ENCODE data around the gene VWC2L.

Gene VWC2L

DNA sequence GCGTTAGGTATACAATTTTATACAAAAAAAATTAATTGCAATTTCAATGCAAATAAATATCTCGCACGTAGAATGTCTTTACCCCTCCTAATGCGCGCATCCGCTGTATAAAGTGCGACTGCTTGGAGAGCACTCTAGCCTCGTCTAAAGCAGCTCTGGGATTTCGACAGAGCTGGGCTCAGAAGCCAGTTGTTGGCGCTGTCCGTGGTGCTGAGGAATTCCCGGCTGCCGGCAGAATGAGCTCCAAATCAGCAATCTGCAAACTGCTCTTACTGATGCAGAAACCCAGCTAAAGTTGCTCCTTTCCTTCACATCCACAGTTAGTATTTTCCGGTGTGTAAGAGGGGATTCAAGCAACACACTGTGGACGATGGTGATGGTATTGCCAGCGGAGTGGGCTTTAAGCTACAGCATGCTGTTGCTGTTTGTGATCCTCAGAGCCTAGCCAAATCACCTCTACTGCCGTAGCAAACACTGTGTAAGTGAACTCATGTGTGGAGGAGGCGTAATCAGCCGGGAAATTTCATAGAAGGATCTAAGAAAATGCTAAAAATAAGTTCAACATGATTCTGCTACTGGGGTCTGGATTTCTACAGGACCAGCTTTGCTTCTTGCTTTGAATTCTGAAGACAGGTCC is at the start of gene VWC2L:
TSS of gene VWC2L (plus strand) at position 137 of the 637 bp plus-strand sequence. CDS start 3,140 bp downstream, outside the sequence.
- in situ Hi-C loops (cut with MboI; ENCODE audit: low pct_unique_long_range_greater_than_20kb, low sequenced_read_pairs), result no loop called here
- peak; percentile 50 for DNase-seq

DNA sequence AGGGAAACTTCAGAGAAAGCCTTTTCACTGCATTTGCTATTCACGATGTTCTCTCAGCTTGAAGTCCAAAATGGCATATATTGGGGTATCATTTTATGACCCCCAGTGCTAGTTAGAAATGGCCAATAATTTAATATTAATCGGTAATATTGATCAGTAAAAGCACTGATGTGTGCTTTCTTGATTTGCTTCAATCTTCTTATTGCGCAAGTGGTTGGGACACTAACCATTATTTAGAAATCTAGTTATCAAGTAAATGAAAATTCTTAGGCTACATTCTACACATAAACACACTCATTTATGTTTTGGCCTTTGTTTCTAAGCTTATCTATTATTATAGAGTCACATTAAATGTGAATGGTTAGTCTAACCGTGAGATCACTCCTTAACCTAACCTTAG is 49.7 kb upstream of the VWC2L start:
- no peak for DNase-seq
- in situ Hi-C loops (cut with MboI; ENCODE audit: low pct_unique_long_range_greater_than_20kb, low sequenced_read_pairs), result no loop called here

DNA sequence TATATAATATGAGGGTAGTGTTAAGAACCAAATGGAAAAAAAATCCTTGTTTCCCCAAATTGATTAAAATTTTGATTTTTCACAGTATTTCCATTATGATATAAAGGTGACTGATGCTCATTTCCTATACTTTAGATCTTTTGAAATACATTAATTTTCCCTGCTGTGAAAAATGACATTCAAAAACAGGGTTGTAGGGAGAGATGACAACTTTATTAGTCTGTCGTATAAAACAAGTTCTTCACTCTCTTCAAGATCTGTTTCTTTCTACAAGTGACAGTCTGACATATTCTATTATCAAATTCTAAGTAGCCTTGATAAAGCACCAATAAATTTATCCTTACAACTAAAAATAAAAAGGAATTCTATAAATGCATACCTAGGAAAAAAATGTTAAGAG is 45.3 kb upstream of the VWC2L start:
- no peak for DNase-seq
- in situ Hi-C loops (cut with MboI; ENCODE audit: low pct_unique_long_range_greater_than_20kb, low sequenced_read_pairs), result no loop called here

DNA sequence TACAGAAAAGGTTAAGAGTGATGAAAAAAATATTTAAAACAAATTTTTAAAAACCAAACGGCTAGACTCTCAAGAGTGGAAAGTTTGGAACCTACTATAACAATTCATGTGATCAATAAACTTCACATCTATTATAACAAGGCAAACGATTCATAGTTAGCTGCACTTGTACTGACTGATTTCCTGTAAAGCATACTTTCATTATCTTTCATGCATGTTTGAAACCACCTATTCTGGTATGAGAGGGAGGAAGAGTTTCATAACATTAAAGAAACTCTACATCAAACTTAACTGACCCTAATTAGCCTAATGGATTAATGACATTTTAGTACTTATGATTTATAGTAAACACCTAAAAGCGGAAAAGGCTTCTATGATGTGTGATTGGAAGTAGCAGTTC is 43.7 kb upstream of the VWC2L start:
- in situ Hi-C loops (cut with MboI; ENCODE audit: low pct_unique_long_range_greater_than_20kb, low sequenced_read_pairs), result no loop called here
- no peak for DNase-seq

DNA sequence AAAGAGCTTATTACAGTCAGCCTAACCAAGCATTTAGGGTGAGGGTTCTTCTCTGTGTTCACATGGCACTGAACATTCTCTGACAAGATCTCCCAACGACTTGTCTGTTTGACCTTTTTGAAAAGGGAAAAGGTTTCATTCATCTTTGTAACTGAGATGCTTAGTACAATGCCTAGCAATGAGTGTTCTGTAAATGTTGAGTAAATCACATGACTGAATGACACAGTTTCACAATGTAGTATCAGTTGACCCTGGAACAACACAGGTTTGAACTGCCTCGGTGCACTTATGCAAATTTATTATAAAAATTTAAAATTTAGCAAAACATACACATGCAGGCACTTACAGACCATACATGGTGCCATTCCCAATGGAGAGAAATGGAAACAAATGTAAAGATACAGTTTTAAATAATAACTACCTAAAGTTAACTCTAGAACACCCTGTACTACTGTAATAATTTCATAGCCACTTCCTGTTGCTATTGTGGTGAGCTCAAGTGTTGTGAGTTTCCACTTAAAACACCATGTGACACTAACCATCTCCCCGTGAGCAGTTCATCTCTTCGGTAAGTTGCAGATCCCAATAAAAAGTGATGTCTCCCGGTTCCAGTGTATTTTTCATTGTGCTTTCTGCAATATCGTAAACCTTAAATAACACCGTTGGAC is 34.1 kb upstream of the VWC2L start:
- in situ Hi-C loops (cut with MboI; ENCODE audit: low pct_unique_long_range_greater_than_20kb, low sequenced_read_pairs), result no loop called here
- DNase-seq, result no peak

DNA sequence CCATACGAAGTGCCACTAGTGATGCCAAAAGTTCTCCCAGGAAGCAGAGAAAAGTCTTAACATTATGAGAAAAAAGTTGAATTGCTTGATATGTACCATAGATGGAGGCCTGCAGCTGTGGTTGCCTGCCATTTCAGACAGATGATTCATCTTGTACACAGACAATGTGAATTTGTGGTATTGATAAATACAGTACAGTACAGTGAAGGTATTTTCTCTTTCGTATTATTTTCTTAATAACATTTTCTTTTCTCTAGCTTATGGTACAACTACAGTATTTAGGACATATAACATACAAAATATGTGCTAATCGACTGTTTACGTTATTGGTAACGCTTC is 33.6 kb upstream of the VWC2L start:
- DNase-seq, result no peak
- in situ Hi-C loops (cut with MboI; ENCODE audit: low pct_unique_long_range_greater_than_20kb, low sequenced_read_pairs), result no loop called here

DNA sequence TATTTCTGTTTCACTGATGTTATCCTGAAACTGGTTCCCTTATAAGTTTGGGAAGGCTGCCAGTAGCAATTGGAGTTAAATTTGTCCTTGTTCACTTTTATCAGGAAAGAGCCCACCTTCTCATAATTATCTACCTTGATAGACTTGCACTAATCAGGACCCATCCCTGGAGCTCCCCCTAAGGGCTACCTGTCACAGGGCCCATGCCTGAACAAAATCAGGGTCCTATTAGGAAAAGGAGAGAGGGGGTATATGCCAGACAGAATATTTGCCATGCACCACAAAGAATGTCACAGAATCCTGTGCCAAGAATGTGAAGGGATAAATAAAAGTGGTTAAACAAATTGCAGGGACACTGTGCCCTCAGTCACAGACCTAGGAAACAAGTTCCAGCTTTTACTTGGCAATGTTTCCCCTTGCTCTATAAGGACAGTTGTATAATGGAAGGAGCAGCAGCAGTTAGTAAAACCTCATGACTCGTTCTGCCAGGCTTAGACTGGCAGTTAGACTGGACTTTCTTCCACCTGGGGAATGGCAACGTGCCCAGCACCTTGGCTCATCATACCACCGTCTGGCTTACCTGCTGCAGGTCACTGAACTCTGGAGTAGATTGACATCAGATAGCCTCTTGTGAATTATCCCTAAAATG is 32.3 kb upstream of the VWC2L start:
- DNase-seq, result no peak
- in situ Hi-C loops (cut with MboI; ENCODE audit: low pct_unique_long_range_greater_than_20kb, low sequenced_read_pairs), result no loop called here

DNA sequence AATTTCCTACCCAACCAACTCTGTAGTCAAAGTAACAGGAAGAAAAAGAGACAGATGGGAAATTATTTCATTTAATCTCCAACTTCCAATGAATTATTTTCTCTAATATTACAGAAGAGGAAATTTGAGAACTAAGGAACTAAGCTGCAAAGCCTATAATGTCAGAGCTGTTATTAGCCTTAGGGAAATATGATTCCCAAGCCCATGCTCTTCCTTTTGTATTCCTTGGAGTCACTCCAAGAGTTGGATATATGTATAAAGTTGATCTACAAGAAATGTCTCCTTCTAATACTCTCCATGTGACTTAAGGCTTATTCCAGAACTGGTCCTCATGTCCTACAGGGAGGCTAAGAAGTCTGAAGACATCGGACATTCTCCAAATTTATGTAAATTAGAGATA is 31.6 kb upstream of the VWC2L start:
- DNase-seq, result no peak
- in situ Hi-C loops (cut with MboI; ENCODE audit: low pct_unique_long_range_greater_than_20kb, low sequenced_read_pairs), result no loop called here

DNA sequence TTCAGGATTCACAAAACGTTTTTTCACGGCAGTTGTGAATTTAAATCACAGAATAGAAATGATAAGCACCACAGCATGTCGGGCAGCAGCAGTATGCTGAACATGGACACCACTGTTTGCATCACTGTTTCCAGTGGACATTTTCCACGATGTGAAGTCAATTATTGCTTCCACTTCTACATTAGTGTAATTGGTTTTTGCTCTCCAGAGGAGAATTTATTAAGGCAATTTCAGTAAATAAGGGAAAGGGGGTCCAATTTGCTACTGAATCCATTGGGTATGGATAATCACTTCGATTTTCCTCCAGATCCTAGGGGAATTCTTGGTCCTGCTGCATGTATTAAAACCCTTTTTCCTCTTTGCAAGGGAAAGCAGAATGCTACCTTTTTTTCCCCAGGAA is 30.2 kb upstream of the VWC2L start:
- in situ Hi-C loops (cut with MboI; ENCODE audit: low pct_unique_long_range_greater_than_20kb, low sequenced_read_pairs), result no loop called here
- DNase-seq, result no peak

DNA sequence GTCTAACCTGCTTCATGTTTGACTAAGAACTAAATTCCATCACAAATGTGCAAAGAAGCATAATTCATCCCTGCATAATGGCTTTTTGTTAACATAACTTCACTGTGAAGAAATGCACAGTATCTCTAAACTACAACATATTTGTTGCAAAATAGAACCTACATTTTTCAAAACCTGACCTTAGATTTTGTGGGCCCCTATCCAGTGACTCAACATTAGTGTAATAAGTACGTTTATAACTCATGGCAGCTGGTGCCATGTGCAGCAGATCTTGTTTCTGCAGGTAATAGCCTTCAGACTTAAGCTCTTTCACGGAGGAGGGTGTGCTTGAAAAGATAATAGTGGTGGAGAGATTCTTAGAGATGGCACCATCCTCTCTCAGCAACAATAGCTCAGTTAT is 28.6 kb upstream of the VWC2L start:
- DNase-seq, result no peak
- in situ Hi-C loops (cut with MboI; ENCODE audit: low pct_unique_long_range_greater_than_20kb, low sequenced_read_pairs), result no loop called here

DNA sequence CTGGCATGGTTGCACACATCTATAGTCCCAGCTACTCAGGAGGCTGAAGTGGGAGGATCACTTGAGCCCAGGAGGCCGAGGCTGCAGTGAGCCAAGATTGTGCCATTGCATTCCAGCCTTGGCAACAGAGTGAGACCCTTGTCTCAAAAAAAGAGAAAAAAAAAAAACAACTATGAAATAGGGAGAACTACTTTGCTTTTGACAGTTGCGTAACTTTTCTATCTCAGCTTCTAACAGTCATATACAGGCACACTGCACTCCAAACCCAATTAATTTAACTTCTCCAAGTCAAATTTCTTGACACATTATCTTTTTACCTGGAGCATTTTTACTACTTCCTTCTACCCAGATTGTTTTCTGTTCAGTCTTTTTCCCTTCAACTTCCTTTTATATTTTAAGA is 24.1 kb upstream of the VWC2L start:
- DNase-seq, result no peak
- in situ Hi-C loops (cut with MboI; ENCODE audit: low pct_unique_long_range_greater_than_20kb, low sequenced_read_pairs), result no loop called here

DNA sequence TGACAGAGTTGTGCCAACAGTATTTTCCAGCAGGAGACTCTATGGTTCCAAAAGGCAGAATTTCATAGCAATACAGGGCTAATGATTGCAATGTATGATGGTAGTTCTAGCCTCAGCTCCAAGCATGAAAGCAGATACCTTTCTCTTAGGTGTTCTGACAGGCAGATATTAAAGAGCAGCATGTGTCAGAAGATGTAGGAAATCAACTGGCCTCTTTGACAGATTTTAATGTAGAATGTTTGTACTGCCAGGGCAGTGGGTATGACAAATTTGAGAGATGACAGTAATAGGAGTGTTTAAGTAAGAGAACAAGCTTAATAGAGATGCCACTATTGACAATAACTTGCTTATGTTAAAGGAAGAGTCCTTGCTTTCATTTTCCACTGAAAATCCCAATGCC is 21.5 kb upstream of the VWC2L start:
- DNase-seq, result no peak
- in situ Hi-C loops (cut with MboI; ENCODE audit: low pct_unique_long_range_greater_than_20kb, low sequenced_read_pairs), result no loop called here

DNA sequence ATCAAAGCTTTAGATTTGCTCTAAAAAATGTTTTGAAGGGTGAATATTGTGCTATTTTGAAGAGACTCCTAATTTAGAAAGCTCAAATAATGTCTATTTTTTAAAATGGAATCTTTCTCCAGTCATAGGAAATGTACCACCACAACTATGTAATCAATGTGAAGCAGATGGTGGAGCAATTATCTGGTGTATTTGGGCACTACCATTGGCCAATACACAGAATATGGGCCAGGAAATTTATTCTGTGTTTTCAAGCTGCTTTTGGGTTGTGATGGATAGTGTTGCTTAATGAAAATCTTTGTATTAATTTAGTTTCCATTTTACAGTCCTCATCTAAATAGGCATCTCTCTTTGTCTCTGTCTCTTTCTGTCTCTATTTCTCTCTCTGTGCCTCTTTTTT is 17.1 kb upstream of the VWC2L start:
- in situ Hi-C loops (cut with MboI; ENCODE audit: low pct_unique_long_range_greater_than_20kb, low sequenced_read_pairs), result no loop called here
- DNase-seq, result no peak

DNA sequence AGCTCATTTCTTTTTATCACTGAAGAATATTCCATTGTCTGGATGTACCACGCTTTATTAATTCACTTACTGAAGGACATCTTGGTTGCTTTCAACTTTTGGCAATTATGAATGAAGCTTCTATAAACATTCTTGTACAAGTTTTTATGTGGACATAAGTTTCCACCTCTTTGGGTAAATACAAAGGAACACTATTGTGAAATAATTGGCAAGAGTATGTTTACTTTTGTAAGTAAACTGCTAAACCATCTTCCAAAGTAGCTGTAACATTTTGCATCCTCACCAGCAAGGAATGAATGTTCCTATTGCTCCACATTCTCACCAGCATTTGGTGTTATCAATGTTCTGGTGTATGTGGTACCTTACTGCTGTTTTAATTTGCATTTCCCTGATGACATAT is 15.8 kb upstream of the VWC2L start:
- no peak for DNase-seq
- in situ Hi-C loops (cut with MboI; ENCODE audit: low pct_unique_long_range_greater_than_20kb, low sequenced_read_pairs), result no loop called here

DNA sequence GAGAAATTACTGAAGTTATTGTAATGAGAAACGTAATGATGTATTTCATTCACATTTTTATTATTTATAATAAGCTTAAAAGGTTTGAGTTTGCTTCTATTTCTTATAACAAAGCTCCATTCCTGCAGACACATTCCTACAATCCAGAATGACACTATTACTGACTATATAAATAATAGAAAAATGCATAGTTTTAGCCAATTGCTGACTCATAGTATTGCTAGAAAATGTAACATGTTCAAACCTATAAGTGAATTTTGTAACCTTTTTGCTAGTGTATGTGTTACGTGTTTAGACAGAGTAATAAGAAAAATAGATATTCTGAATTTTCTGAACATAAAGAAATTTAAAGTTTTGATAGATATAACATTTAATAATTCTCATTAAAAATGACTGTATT is 9.3 kb upstream of the VWC2L start:
- DNase-seq, result no peak
- in situ Hi-C loops (cut with MboI; ENCODE audit: low pct_unique_long_range_greater_than_20kb, low sequenced_read_pairs), result no loop called here

DNA sequence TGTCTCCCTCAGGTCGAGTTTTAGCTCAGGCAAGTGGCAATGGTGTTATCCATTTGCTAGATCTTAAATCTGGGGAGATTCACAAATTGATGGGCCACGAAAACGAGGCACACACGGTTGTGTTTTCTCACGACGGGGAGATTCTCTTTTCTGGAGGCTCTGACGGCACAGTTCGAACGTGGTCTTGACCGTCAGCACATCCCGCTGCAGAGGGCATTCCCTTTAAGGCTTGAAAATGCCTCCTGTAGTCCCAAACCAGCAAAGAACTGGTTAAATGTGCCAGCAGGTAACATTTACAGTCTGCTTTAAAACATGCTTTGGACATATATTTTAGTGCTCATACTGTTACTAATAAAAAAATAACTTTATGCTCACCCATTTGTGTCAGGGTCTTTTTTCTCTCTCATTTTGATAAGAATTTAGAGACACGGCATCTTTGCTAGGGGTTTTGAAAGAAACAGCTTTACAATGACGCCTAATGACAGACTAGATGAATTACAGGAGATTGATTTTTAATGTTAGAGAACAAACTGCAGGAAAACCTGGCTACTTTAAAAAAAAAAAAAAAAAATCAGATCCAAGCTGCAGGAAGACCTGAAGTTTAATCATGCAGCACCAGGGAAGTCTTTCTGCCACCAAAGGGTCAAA is 602 bp upstream of the VWC2L start:
- DNase-seq, result no peak
- in situ Hi-C loops (cut with MboI; ENCODE audit: low pct_unique_long_range_greater_than_20kb, low sequenced_read_pairs), result no loop called here

DNA sequence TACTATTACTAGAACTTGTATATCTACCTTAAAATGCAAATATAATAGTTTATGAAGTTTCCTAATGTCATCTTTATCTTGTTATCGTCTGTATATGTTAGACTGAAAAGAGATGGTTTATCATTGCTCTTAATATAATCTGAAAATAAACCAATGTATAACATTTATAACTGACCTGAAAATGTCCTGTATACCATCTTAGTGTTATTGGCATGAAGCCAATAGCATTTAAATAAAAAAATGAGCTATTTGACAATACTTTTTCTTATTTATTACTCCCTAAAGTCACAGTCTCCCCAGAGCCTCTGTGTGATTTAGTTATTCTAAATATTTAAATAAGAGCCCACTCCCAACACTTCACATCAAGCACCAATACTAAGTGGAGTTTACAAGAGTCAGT is 1.8 kb downstream of the VWC2L start:
- DNase-seq, result no peak
- in situ Hi-C loops (cut with MboI; ENCODE audit: low pct_unique_long_range_greater_than_20kb, low sequenced_read_pairs), result no loop called here

DNA sequence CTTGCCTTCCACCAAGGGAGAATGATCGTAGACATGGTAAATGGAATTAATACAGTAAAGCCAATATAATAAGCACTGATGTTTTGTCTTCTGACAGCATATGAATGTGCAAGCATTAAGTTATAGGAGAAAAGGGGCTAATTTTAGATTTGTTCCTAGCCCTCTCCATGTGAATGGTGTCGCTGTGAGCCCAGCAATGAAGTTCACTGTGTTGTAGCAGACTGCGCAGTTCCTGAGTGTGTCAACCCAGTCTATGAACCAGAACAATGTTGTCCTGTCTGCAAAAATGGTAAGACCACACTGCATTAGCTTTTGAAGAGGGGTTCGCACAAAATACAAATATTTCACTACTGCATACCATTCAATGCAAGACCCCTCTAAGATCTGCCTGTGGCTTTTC is 25.6 kb downstream of the VWC2L start:
- in situ Hi-C loops (cut with MboI; ENCODE audit: low pct_unique_long_range_greater_than_20kb, low sequenced_read_pairs), result no loop called here
- DNase-seq, result no peak

DNA sequence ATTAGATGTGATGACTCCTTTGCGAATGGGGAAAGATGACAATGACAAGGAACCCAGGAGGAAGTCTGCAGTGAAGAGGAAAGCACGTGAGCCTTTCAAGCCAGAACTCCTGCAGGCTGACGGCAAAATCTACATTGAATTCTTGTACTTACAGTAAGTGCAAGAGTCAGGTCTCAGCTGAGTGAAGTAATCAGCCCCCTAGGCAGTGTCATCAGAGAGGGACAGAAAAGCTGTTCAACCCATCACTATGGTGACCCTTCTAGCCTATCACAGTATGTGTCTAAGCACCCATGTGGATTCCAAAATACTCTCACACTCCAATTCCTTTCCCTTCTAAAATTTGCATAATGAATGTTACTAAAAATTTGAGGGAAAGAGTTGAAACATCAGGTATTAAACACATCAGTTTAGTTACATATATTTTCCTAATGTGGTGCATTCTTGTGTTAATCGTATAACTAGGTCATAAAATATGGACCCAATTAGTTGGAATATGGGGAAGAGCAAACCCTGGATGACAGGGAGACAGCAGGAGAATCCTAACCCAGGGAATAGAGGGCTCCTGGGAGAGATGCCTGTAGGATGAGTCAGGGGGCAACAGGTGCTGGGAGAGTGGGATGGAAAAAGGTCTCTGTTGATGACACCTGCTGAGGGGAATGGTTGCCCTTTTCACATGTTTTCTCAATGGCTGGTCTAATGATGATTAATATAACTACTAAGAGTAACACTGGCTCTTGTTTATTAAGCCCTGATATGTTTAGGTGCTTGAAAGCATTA is 39.5 kb downstream of the VWC2L start:
- in situ Hi-C loops (cut with MboI; ENCODE audit: low pct_unique_long_range_greater_than_20kb, low sequenced_read_pairs), result no loop called here

More for the DNA sequence above, 39.5 kb downstream of the VWC2L start:
- DNase-seq, result no peak

All from KBM-7 (cell line).